Vagina (tissue), 2 donors: ENCODE results near the gene MEG3.

ENCODE experiments used
- CTCF ChIP-seq, 3 experiments: fragments of 450-650 bp in 2 of 3; fragments of 200-600 bp in 1 of 3; sonication (generic) in 1 of 3; IDR thresholded peaks; one replicate each; pipeline ENCODE4 v1.5.1; 2017 to 2019; ENCODE audit warnings: antibody characterized with exemption in 3 of 3, mild to moderate bottlenecking in 2 of 3, moderate library complexity in 2 of 3
- POLR2A ChIP-seq, 2 donors: fragments of 450-650 bp; IDR thresholded peaks; one replicate each; pipeline ENCODE4 v1.6.1; 2017; ENCODE audit warnings: antibody characterized with exemption in 2 of 2, mild to moderate bottlenecking in 2 of 2, moderate library complexity in 2 of 2
- POLR2AphosphoS5 ChIP-seq, 2 donors: sonication (generic); formaldehyde crosslinking; IDR thresholded peaks; one replicate each; pipeline ENCODE4 v1.9.0; 2017; ENCODE audit warnings: antibody characterized with exemption in 2 of 2, mild to moderate bottlenecking in 2 of 2, low read depth in 1 of 2; ENCODE audit not compliant: insufficient read depth in 1 of 2

- TF ChIP-seq CTCF (IDR thresholded peaks at IDR 0.05), result no peak
- no peak for TF ChIP-seq POLR2A (IDR thresholded peaks at IDR 0.05)
- TF ChIP-seq POLR2AphosphoS5 (IDR thresholded peaks at IDR 0.05; ENCODE audit: insufficient read depth in 1 of 2, low read depth in 1 of 2), result no peak
Measured at GRCh38 chr14:100862793-100863192, 36.9 kb downstream of the MEG3 start.
